Aorta (tissue), 5 donors: ENCODE measurements around the gene GSTM4. TPM values are rescaled to one million over a fixed set of nuclear protein-coding genes. Genes with fewer than 3 reads are reported as not detected.

Experiments used
- ATAC-seq: fragments of 200-7000 bp; cut with Tn5 transposase; one replicate; pipeline ENCODE4 v1.9.1; 2022; ENCODE audit warnings: moderate library complexity; ENCODE audit not compliant: low FRiP score
- DNase-seq, 2 donors: peaks; one replicate each; pipeline ENCODE4 v3.0.0-alpha.2; 2020
- H3K27ac ChIP-seq, 2 donors: one replicate each; pipeline ENCODE4 v1.5.1; 2013; ENCODE audit warnings: low read length in 2 of 2, mild to moderate bottlenecking in 2 of 2, moderate library complexity in 2 of 2, control low read depth in 1 of 2, inconsistent platforms in 1 of 2, low read depth in 1 of 2
- H3K27me3 ChIP-seq, 2 donors: one replicate each; pipeline ENCODE4 v1.6.1; 2013; ENCODE audit warnings: control low read depth in 1 of 2, low read length in 1 of 2, mild to moderate bottlenecking in 1 of 2, moderate library complexity in 1 of 2; ENCODE audit not compliant: insufficient read depth in 2 of 2, control insufficient read depth in 1 of 2
- H3K36me3 ChIP-seq, 2 donors: one replicate each; pipeline ENCODE4 v1.6.1; 2013; ENCODE audit warnings: control low read depth in 1 of 2, low read length in 1 of 2, mild to moderate bottlenecking in 1 of 2; ENCODE audit not compliant: insufficient read depth in 2 of 2, control insufficient read depth in 1 of 2
- H3K4me1 ChIP-seq, 2 donors: one replicate each; pipeline ENCODE4 v1.6.1; 2013; ENCODE audit warnings: low read length in 2 of 2, control low read depth in 1 of 2, mild to moderate bottlenecking in 1 of 2, moderate library complexity in 1 of 2; ENCODE audit not compliant: insufficient read depth in 2 of 2, control insufficient read depth in 1 of 2
- H3K4me3 ChIP-seq, 2 donors: one replicate each; pipeline ENCODE4 v1.5.1; 2013; ENCODE audit warnings: low read length in 2 of 2, control low read depth in 1 of 2, mild to moderate bottlenecking in 1 of 2
- H3K9me3 ChIP-seq: one replicate; pipeline ENCODE4 v1.6.1; 2013; ENCODE audit warnings: mild to moderate bottlenecking, low read length; ENCODE audit not compliant: control insufficient read depth
- WGBS, 2 donors: extraction: QIAGEN DNeasy Blood & Tissue Kit; methylation state at CpG; one replicate each; pipeline ENCODE4 v1.1.7; 2013; 5-methylcytosine and 5-hydroxymethylcytosine counted together
- intact Hi-C, 2 donors: fragments of 100-400 bp; cut with DNase I; formaldehyde crosslinking; loops; one replicate each; pipeline versions ENCODE4 v1.14.2 to v1.15.0; 2022
- polyA plus RNA-seq, 2 donors: library from polyadenylated mRNA; stranded (reverse); fragments of 200-250 nt; gene quantifications; one replicate each; pipeline ENCODE4 v1.2.3, GENCODE V29; 2013
- total RNA-seq, 2 donors: library from RNA; stranded (reverse); fragmentation: NEBNext Ultra II Directional; extraction: Animal tissue kit (Norgen Biotek cat#: 25700); gene quantifications; one replicate each; pipeline ENCODE4 v1.2.1, GENCODE V29; 2021
- donor health status: healthy with polysubstance abuse.
- donor health status: Bipolar disorder and iron deficiency.
- donor health status: DM: no; HTN: no; CAD: no.
- donor health status: DM: no; HTN: no; CAD: no.
- donor health status: DM: yes; HTN: yes; CAD: no.

Gene GSTM4
- total and polyA plus RNA-seq, 4 donors, result 15.0 to 53.1 (median 31.8) TPM

GRCh38 chr1:109622895-109623294 is 33.0 kb upstream of the GSTM4 start:
- Histone ChIP-seq H3K9me3 (no peaks in the 10 kb centered on the region), H3K4me1 (no peaks in the 10 kb centered on the region), H3K4me3 (no peak overlapping the region), H3K27me3 (no peaks in the 10 kb centered on the region), H3K27ac (no peak overlapping the region), H3K36me3 (peaks cover 0 to 4% of the 10 kb centered on the region in 2 donors)
- 86 to 90% methylated on average over 3 of the region's 3 CpGs for WGBS, 2 donors
- ATAC-seq (no peak), DNase-seq (no peak)
- intact Hi-C loops, result no loop called here

- Histone ChIP-seq H3K9me3 (no peaks in the 10 kb centered on the region), H3K4me3 (no peak overlapping the region), H3K36me3 (peaks cover 0 to 5% of the 10 kb centered on the region in 2 donors), H3K4me1 (no peaks in the 10 kb centered on the region), H3K27me3 (no peaks in the 10 kb centered on the region), H3K27ac (no peak overlapping the region)
- no peak for ATAC-seq
- intact Hi-C loops, result no loop called here
- no peak for DNase-seq
- 13 to 16% methylated on average over 11 of the region's 11 CpGs for WGBS, 2 donors
Observed at GRCh38 chr1:109623601-109624161, 32.2 kb upstream of the GSTM4 start.

DNA sequence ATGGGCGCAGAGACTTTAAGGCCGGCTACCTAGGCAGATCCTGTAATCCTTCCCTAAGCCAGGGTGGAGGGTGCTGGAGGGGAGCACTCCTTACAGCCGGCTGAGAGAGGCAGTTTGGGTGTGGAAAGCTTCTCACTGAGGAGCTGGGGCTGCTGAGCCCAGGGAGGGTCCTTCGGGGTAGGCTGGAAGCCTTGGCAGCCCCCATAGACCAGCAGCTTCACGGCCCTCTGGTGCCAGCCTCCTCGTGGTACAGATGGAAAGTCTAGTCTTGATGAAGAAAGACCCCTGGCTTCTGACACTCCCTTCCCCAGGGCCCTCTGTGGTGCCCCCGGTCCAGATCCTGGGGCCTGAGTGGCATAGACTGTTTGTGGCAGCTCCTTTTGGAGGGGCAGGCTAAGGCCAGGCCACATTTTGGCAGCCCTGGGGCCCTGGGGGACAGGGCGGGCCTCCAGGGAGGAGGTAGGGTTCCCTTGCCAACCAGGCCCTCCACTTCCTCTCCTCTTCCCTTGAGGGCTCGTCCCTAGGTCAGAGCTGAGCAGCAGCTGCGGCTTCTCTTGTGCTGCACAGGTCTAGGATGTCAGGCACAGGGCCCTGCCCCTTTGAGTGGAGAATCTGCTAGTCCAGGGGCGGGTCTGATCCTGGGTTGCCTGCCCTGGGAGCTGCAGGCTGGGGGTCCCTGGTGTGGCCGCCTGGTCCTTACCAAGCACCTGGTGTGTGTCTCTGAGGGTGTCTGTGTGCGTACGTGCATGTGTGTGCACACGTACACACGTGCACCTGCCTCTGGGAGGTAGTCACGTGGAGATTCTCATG is 31.5 kb upstream of the GSTM4 start:
- H3K4me3 ChIP-seq, result no peak overlapping the region
- H3K36me3 ChIP-seq, result peaks cover 0 to 5% of the 10 kb centered on the region in 2 donors
- no peak for DNase-seq
- intact Hi-C loops, result no loop called here
- no peaks in the 10 kb centered on the region for H3K27me3 ChIP-seq
- H3K4me1 ChIP-seq, result no peaks in the 10 kb centered on the region
- 61 to 62% methylated on average over 17 of the region's 17 CpGs for WGBS, 2 donors
- no peaks in the 10 kb centered on the region for H3K9me3 ChIP-seq
- H3K27ac ChIP-seq, result no peak overlapping the region
- no peak for ATAC-seq

- no peak overlapping the region for H3K4me3 ChIP-seq
- ATAC-seq (no peak), DNase-seq (no peak)
- no peaks in the 10 kb centered on the region for H3K27me3 ChIP-seq
- H3K9me3 ChIP-seq, result no peaks in the 10 kb centered on the region
- no peaks in the 10 kb centered on the region for H3K4me1 ChIP-seq
- peaks cover 0 to 5% of the 10 kb centered on the region in 2 donors for H3K36me3 ChIP-seq
- 84 to 87% methylated on average over 15 to 16 of the region's 16 CpGs for WGBS, 2 donors
- H3K27ac ChIP-seq, result no peak overlapping the region
- intact Hi-C loops, result no loop called here
Observed at GRCh38 chr1:109625176-109625575, 30.7 kb upstream of the GSTM4 start.

DNA sequence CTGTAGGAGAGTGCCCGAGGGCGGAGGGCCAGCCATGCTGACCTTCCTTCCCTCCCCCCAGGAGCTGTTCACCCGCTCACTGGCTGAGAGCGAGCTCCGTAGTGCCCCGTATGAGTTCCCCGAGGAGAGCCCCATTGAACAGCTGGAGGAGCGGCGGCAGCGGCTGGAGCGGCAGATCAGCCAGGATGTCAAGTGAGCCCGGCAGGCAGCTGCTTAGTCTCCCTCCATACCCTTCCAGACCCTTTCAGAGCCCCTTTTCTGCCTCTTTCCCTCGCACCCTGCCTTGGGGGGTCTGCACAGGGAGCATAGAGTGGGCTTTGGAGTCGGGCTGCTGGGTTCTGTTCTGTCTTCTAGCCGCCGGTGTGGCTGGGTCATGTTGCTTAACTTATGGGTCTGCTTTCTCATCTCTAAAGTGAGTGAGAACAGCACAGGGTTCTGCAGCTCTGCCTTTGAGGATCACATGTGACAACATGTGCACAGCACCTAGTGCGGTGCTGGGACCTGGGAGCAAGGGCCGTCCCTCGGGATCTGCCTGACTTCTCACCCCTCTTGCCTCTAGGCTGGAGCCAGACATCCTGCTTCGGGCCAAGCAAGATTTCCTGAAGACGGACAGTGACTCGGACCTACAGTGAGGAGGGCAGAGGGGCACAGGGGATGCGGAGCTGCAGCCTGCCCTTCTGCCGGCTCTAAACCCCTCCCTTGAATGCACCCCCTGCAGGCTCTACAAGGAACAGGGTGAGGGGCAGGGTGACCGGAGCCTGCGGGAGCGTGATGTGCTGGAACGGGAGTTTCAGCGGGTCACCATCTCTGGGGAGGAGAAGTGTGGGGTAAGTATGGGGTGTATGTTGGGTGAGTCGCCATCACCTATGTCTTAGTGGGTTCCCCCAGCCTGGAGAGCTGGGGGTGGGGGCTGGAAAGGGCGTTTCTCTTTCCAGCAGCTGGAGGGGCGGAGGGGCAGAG is 30.0 kb upstream of the GSTM4 start:
- Histone ChIP-seq H3K4me3 (no peak overlapping the region), H3K27ac (no peak overlapping the region), H3K9me3 (no peaks in the 10 kb centered on the region), H3K27me3 (no peaks in the 10 kb centered on the region), H3K36me3 (peaks cover 0 to 9% of the 10 kb centered on the region in 2 donors), H3K4me1 (no peaks in the 10 kb centered on the region)
- WGBS, 2 donors, result 80 to 84% methylated on average over 32 of the region's 32 CpGs
- intact Hi-C loops, result no loop called here
- ATAC-seq (no peak), DNase-seq (no peak)

GRCh38 chr1:109626682-109627408 is 29.1 kb upstream of the GSTM4 start:
- no peaks in the 10 kb centered on the region for H3K4me1 ChIP-seq
- DNase-seq (no peak), ATAC-seq (no peak)
- no peak overlapping the region for H3K4me3 ChIP-seq
- no peaks in the 10 kb centered on the region for H3K9me3 ChIP-seq
- H3K36me3 ChIP-seq, result peaks cover 0 to 9% of the 10 kb centered on the region in 2 donors
- 88 to 92% methylated on average over 19 to 21 of the region's 21 CpGs for WGBS, 2 donors
- H3K27ac ChIP-seq, result no peak overlapping the region
- H3K27me3 ChIP-seq, result no peaks in the 10 kb centered on the region
- intact Hi-C loops, result no loop called here

- Histone ChIP-seq H3K27me3 (no peaks in the 10 kb centered on the region), H3K9me3 (no peaks in the 10 kb centered on the region), H3K4me3 (no peak overlapping the region), H3K4me1 (no peaks in the 10 kb centered on the region), H3K36me3 (peaks cover 0 to 9% of the 10 kb centered on the region in 2 donors), H3K27ac (no peak overlapping the region)
- intact Hi-C loops, result loop anchor here in 1 of 2 donors (2.0 kb wide), 1 partner anchor 81 kb away; no protein-coding TSS in a partner anchor
- DNase-seq (no peak), ATAC-seq (no peak)
- 89 to 90% methylated on average over 23 of the region's 23 CpGs for WGBS, 2 donors
Observed at GRCh38 chr1:109627692-109628399, 28.1 kb upstream of the GSTM4 start.
